ENCODE data around the gene GRIA2.
A peak's percentile ranks its signal among the peaks of the same experiment; 100 is the strongest.
"Not testable (repeated sequence)": the region's sequence is repeated elsewhere in the genome, so short reads cannot be mapped to it uniquely, and the experiment has no call there.

The GRIA2 gene

GRCh38 chr4:157220371-157220881, at the start of gene GRIA2:
Gene GRIA2, plus strand, starts transcription at chr4:157220728. Its CDS starts 315 bp downstream, at chr4:157221043.
- FAIRE-seq = no peak

GRCh38 chr4:157172011-157172410, 48.5 kb upstream of the GRIA2 start:
- no peak for FAIRE-seq

- FAIRE-seq = not testable (repeated sequence)
Measured at GRCh38 chr4:157180268-157180667, 40.3 kb upstream of the GRIA2 start.

GRCh38 chr4:157184300-157184699, 36.2 kb upstream of the GRIA2 start:
- no peak for FAIRE-seq

GRCh38 chr4:157185363-157185762, 35.2 kb upstream of the GRIA2 start:
- FAIRE-seq = no peak

- no peak for FAIRE-seq
Measured at GRCh38 chr4:157195374-157195773, 25.2 kb upstream of the GRIA2 start.

- FAIRE-seq = no peak
Measured at GRCh38 chr4:157196046-157196445, 24.5 kb upstream of the GRIA2 start.

GRCh38 chr4:157204634-157205244, 15.8 kb upstream of the GRIA2 start:
- FAIRE-seq = no peak

- FAIRE-seq = peak; percentile 99
Measured at GRCh38 chr4:157217708-157218107, 2.8 kb upstream of the GRIA2 start.

GRCh38 chr4:157219711-157220370, 687 bp upstream of the GRIA2 start:
- no peak for FAIRE-seq

- no peak for FAIRE-seq
Measured at GRCh38 chr4:157221426-157221894, 932 bp downstream of the GRIA2 start.

- no peak for FAIRE-seq
Measured at GRCh38 chr4:157221895-157222770, 1.6 kb downstream of the GRIA2 start.

GRCh38 chr4:157222771-157223160, 2.2 kb downstream of the GRIA2 start:
- no peak for FAIRE-seq

- FAIRE-seq = peak; percentile 86
Measured at GRCh38 chr4:157223456-157223855, 2.9 kb downstream of the GRIA2 start.

- no peak for FAIRE-seq
Measured at GRCh38 chr4:157225096-157225495, 4.6 kb downstream of the GRIA2 start.

- FAIRE-seq = peak; percentile 72
Measured at GRCh38 chr4:157226035-157226434, 5.5 kb downstream of the GRIA2 start.

- FAIRE-seq = peak; percentile 93
Measured at GRCh38 chr4:157226601-157227000, 6.1 kb downstream of the GRIA2 start.

- no peak for FAIRE-seq
Measured at GRCh38 chr4:157231525-157231924, 11.0 kb downstream of the GRIA2 start.

- no peak for FAIRE-seq
Measured at GRCh38 chr4:157242871-157243270, 22.3 kb downstream of the GRIA2 start.

GRCh38 chr4:157244348-157244747, 23.8 kb downstream of the GRIA2 start:
- no peak for FAIRE-seq

- peak; percentile 24 for FAIRE-seq
Measured at GRCh38 chr4:157245351-157245750, 24.8 kb downstream of the GRIA2 start.

- FAIRE-seq = no peak
Measured at GRCh38 chr4:157246964-157247363, 26.4 kb downstream of the GRIA2 start.

GRCh38 chr4:157258165-157258564, 37.6 kb downstream of the GRIA2 start:
- not testable (repeated sequence) for FAIRE-seq
